Measurements from ENCODE around the gene HOXC12.

HOXC12 gene

GRCh38 chr12:53977596-53978445, 23.1 kb downstream of the HOXC12 start:
- no peak overlapping the region for H3K4me3 Mint-ChIP-seq

GRCh38 chr12:53978477-53979356, 24.0 kb downstream of the HOXC12 start:
- DNase-seq (ENCODE audit: low spot score in 2 of 2): no peak
- Mint-ChIP-seq H3K27ac (no peak overlapping the region), H3K4me3 (no peak overlapping the region), H3K36me3 (peaks cover 2% of the 10 kb centered on the region), H3K4me1 (peaks cover 5% of the 10 kb centered on the region), H3K27me3 (peaks cover 47% of the 10 kb centered on the region), H3K9me3 (peaks cover 2% of the 10 kb centered on the region)
- no peak for ATAC-seq (ENCODE audit: low read depth)

More at GRCh38 chr12:53977596-53978445, 23.1 kb downstream of the HOXC12 start:
- Mint-ChIP-seq H3K27ac (no peak overlapping the region), H3K36me3 (peaks cover 4% of the 10 kb centered on the region), H3K9me3 (peaks cover 3% of the 10 kb centered on the region), H3K27me3 (peaks cover 45% of the 10 kb centered on the region), H3K4me1 (peaks cover 5% of the 10 kb centered on the region)
- ATAC-seq (ENCODE audit: low read depth) (no peak), DNase-seq (ENCODE audit: low spot score in 2 of 2) (no peak)

- H3K27ac Mint-ChIP-seq: no peak overlapping the region
- H3K4me3 Mint-ChIP-seq: no peak overlapping the region
- H3K27me3 Mint-ChIP-seq: peaks cover 47% of the 10 kb centered on the region
- ATAC-seq (ENCODE audit: low read depth): no peak
- peaks cover 2% of the 10 kb centered on the region for H3K36me3 Mint-ChIP-seq
- peaks cover 2% of the 10 kb centered on the region for H3K9me3 Mint-ChIP-seq
- DNase-seq (ENCODE audit: low spot score in 2 of 2): no peak
- peaks cover 7% of the 10 kb centered on the region for H3K4me1 Mint-ChIP-seq
Observed at GRCh38 chr12:53980104-53980801, 25.6 kb downstream of the HOXC12 start.

- Mint-ChIP-seq H3K4me3 (no peak overlapping the region), H3K9me3 (no peaks in the 10 kb centered on the region), H3K36me3 (no peaks in the 10 kb centered on the region), H3K27me3 (peaks cover 44% of the 10 kb centered on the region), H3K4me1 (peaks cover 5% of the 10 kb centered on the region), H3K27ac (no peak overlapping the region)
- no peak for ATAC-seq (ENCODE audit: low read depth)
- DNase-seq (ENCODE audit: low spot score in 2 of 2): no peak
Observed at GRCh38 chr12:53980802-53981496, 26.2 kb downstream of the HOXC12 start.

- Mint-ChIP-seq H3K4me1 (peaks cover 5% of the 10 kb centered on the region), H3K36me3 (no peaks in the 10 kb centered on the region), H3K4me3 (no peak overlapping the region), H3K9me3 (no peaks in the 10 kb centered on the region), H3K27me3 (peaks cover 50% of the 10 kb centered on the region), H3K27ac (no peak overlapping the region)
- no peak for ATAC-seq (ENCODE audit: low read depth)
- no peak for DNase-seq (ENCODE audit: low spot score in 2 of 2)
Observed at GRCh38 chr12:53981634-53982565, 27.2 kb downstream of the HOXC12 start.

- H3K27ac Mint-ChIP-seq: peak overlapping the region; percentile 63
Observed at GRCh38 chr12:53982648-53983567, 28.2 kb downstream of the HOXC12 start.

GRCh38 chr12:53983568-53983949, 28.9 kb downstream of the HOXC12 start:
- H3K4me3 Mint-ChIP-seq: no peak overlapping the region
- no peak for DNase-seq (ENCODE audit: low spot score in 2 of 2)
- peaks cover 2% of the 10 kb centered on the region for H3K9me3 Mint-ChIP-seq
- H3K27ac Mint-ChIP-seq: peak overlapping the region; percentile 63
- H3K4me1 Mint-ChIP-seq: peaks cover 7% of the 10 kb centered on the region
- H3K27me3 Mint-ChIP-seq: peaks cover 52% of the 10 kb centered on the region
- ATAC-seq (ENCODE audit: low read depth): no peak
- H3K36me3 Mint-ChIP-seq: no peaks in the 10 kb centered on the region

More at GRCh38 chr12:53982648-53983567, 28.2 kb downstream of the HOXC12 start:
- H3K4me3 Mint-ChIP-seq: no peak overlapping the region
- H3K27me3 Mint-ChIP-seq: peaks cover 54% of the 10 kb centered on the region
- DNase-seq (ENCODE audit: low spot score in 2 of 2): no peak
- no peaks in the 10 kb centered on the region for H3K9me3 Mint-ChIP-seq
- H3K4me1 Mint-ChIP-seq: peaks cover 5% of the 10 kb centered on the region
- H3K36me3 Mint-ChIP-seq: no peaks in the 10 kb centered on the region
- ATAC-seq (ENCODE audit: low read depth): no peak

- no peak for ATAC-seq (ENCODE audit: low read depth)
- no peak for DNase-seq (ENCODE audit: low spot score in 2 of 2)
- H3K9me3 Mint-ChIP-seq: peaks cover 2% of the 10 kb centered on the region
- peaks cover 51% of the 10 kb centered on the region for H3K27me3 Mint-ChIP-seq
- no peaks in the 10 kb centered on the region for H3K36me3 Mint-ChIP-seq
- peaks cover 10% of the 10 kb centered on the region for H3K4me1 Mint-ChIP-seq
- peak overlapping the region; percentile 63 for H3K27ac Mint-ChIP-seq
- H3K4me3 Mint-ChIP-seq: no peak overlapping the region
Observed at GRCh38 chr12:53983950-53984572, 29.4 kb downstream of the HOXC12 start.

GRCh38 chr12:53984901-53985691, 30.4 kb downstream of the HOXC12 start, which contains the start of gene HOXC10:
TSS of gene HOXC10 (plus strand) at chr12:53985146. CDS start at chr12:53985260, 114 bp downstream.
- ATAC-seq (ENCODE audit: low read depth) (no peak), DNase-seq (ENCODE audit: low spot score in 2 of 2) (no peak)
- Mint-ChIP-seq H3K9me3 (peaks cover 2% of the 10 kb centered on the region), H3K4me3 (peak within 1 kb of the TSS; percentile 27), H3K36me3 (no peaks in the 10 kb centered on the region), H3K27ac (peak within 1 kb of the TSS; percentile 88), H3K27me3 (peaks cover 51% of the 10 kb centered on the region), H3K4me1 (peaks cover 19% of the 10 kb centered on the region)

- ATAC-seq (ENCODE audit: low read depth) (no peak), DNase-seq (ENCODE audit: low spot score in 2 of 2) (no peak)
- peak overlapping the region; percentile 88 for H3K27ac Mint-ChIP-seq
- H3K36me3 Mint-ChIP-seq: no peaks in the 10 kb centered on the region
- peaks cover 20% of the 10 kb centered on the region for H3K4me1 Mint-ChIP-seq
- H3K27me3 Mint-ChIP-seq: peaks cover 52% of the 10 kb centered on the region
- no peak overlapping the region for H3K4me3 Mint-ChIP-seq
- H3K9me3 Mint-ChIP-seq: peaks cover 2% of the 10 kb centered on the region
Observed at GRCh38 chr12:53985692-53985993, 30.9 kb downstream of the HOXC12 start.
